HK-2 (cell line): ENCODE measurements around the gene EIF4E.
"Not testable (repeated sequence)": the region's sequence is repeated elsewhere in the genome, so short reads cannot be mapped to it uniquely, and the experiment has no call there.

Source experiments
- DNase-seq: peaks from one replicate; pipeline ENCODE4 v3.0.0-alpha.2; 2018; ENCODE audit not compliant: unreplicated experiment

Gene EIF4E

GRCh38 chr4:98928505-98929340, at the start of gene EIF4E:
TSS of gene EIF4E (minus strand) at chr4:98929133. CDS start at chr4:98929112, 21 bp downstream.
- DNase-seq: peak; percentile 96

- no peak for DNase-seq
Observed at GRCh38 chr4:98977557-98977956, 48.6 kb upstream of the EIF4E start.

- DNase-seq: no peak
Observed at GRCh38 chr4:98976716-98977115, 47.8 kb upstream of the EIF4E start.

- no peak for DNase-seq
Observed at GRCh38 chr4:98969878-98970785, 41.2 kb upstream of the EIF4E start.

- no peak for DNase-seq
Observed at GRCh38 chr4:98967786-98968329, 38.9 kb upstream of the EIF4E start.

GRCh38 chr4:98966926-98967325, 38.0 kb upstream of the EIF4E start:
- DNase-seq: no peak

GRCh38 chr4:98963538-98964433, 34.9 kb upstream of the EIF4E start:
- no peak for DNase-seq

GRCh38 chr4:98961770-98962169, 32.8 kb upstream of the EIF4E start:
- no peak for DNase-seq

GRCh38 chr4:98959411-98959810, 30.5 kb upstream of the EIF4E start:
- no peak for DNase-seq

GRCh38 chr4:98958065-98958464, 29.1 kb upstream of the EIF4E start:
- no peak for DNase-seq

GRCh38 chr4:98955229-98955628, 26.3 kb upstream of the EIF4E start:
- DNase-seq: no peak

- no peak for DNase-seq
Observed at GRCh38 chr4:98951710-98952109, 22.8 kb upstream of the EIF4E start.

GRCh38 chr4:98950925-98951324, 22.0 kb upstream of the EIF4E start:
- DNase-seq: no peak

- no peak for DNase-seq
Observed at GRCh38 chr4:98946359-98946758, 17.4 kb upstream of the EIF4E start.

GRCh38 chr4:98945297-98945850, 16.4 kb upstream of the EIF4E start:
- DNase-seq: no peak

- no peak for DNase-seq
Observed at GRCh38 chr4:98939892-98940298, 11.0 kb upstream of the EIF4E start.

- no peak for DNase-seq
Observed at GRCh38 chr4:98939438-98939837, 10.5 kb upstream of the EIF4E start.

- no peak for DNase-seq
Observed at GRCh38 chr4:98937986-98938720, 9.2 kb upstream of the EIF4E start.

- DNase-seq: no peak
Observed at GRCh38 chr4:98935633-98936032, 6.7 kb upstream of the EIF4E start.

GRCh38 chr4:98934851-98935250, 5.9 kb upstream of the EIF4E start:
- not testable (repeated sequence) for DNase-seq
